ENCODE data around the gene NOD1.

NOD1 gene

DNA sequence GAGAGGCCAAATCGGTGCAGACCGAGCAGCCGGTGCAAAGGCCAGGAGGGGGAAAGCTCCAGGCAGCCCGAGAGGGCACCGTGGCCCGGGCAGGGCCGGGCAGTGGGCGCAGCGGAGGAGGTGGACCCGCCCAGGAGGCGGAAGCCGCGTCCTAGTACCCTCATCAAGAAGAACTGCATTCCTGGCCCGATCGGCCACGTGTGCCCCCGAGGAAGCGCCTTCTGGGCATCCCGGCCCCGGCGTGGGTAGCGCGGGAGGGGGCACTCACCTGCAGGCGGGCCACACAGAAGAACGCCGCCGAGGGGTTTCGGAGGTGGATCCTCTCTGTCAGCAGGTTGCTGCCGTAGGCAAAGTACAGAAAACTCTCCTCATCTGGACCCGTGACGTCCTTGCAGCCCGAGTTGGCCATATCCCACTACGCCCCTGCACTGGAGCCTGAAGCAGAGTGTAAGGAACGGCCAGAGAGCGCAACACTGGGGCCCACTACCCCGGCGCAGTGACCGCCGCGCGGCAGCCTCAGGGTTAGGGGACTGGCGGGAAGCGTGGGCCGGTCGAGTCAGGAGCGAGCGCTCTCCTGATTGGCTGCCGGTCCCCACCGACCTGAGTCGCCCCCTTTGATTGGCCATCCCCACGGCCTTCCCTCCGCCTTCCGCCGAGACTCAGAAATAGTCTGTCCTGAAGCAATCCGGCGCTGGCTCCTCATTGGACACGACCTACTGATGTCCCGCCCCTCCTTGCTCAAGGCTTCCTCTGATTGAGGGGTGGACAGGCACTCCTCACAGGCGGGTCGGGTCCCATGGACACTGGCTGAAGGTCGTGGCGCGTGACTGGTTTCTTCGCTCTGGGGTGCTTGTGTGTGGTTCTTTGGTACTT is 26.0 kb upstream of the NOD1 start, which contains the start of gene GGCT:
Gene GGCT (minus strand): TSS at position 529 of the 873 bp plus-strand sequence. CDS start 120 bp downstream, at position 409.
- no peaks in the 10 kb centered on the region for H3K4me1 ChIP-seq
- H2AFZ ChIP-seq = peak within 1 kb of the TSS; percentile 95
- H3K9me3 ChIP-seq (ENCODE audit: control insufficient read depth, low read length) = no peaks in the 10 kb centered on the region
- peak within 1 kb of the TSS; percentile 83 for H3K4me3 ChIP-seq (ENCODE audit: low read depth, low read length)
- H3K79me2 ChIP-seq = peaks cover 4% of the 10 kb centered on the region
- H3K4me2 ChIP-seq (ENCODE audit: low read length) = peak within 1 kb of the TSS; percentile 80
- H3K36me3 ChIP-seq (ENCODE audit: control insufficient read depth, insufficient read depth, low read length) = no peaks in the 10 kb centered on the region
- TF ChIP-seq, protein P1, sequence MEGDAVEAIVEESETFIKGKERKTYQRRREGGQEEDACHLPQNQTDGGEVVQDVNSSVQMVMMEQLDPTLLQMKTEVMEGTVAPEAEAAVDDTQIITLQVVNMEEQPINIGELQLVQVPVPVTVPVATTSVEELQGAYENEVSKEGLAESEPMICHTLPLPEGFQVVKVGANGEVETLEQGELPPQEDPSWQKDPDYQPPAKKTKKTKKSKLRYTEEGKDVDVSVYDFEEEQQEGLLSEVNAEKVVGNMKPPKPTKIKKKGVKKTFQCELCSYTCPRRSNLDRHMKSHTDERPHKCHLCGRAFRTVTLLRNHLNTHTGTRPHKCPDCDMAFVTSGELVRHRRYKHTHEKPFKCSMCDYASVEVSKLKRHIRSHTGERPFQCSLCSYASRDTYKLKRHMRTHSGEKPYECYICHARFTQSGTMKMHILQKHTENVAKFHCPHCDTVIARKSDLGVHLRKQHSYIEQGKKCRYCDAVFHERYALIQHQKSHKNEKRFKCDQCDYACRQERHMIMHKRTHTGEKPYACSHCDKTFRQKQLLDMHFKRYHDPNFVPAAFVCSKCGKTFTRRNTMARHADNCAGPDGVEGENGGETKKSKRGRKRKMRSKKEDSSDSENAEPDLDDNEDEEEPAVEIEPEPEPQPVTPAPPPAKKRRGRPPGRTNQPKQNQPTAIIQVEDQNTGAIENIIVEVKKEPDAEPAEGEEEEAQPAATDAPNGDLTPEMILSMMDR (IDR thresholded peaks at IDR 0.05) = no peak
- peak within 1 kb of the TSS; percentile 78 for H3K9ac ChIP-seq
- H3K27ac ChIP-seq = peak within 1 kb of the TSS; percentile 91
- no peaks in the 10 kb centered on the region for H3K27me3 ChIP-seq (ENCODE audit: control insufficient read depth, insufficient read depth, low read length)

DNA sequence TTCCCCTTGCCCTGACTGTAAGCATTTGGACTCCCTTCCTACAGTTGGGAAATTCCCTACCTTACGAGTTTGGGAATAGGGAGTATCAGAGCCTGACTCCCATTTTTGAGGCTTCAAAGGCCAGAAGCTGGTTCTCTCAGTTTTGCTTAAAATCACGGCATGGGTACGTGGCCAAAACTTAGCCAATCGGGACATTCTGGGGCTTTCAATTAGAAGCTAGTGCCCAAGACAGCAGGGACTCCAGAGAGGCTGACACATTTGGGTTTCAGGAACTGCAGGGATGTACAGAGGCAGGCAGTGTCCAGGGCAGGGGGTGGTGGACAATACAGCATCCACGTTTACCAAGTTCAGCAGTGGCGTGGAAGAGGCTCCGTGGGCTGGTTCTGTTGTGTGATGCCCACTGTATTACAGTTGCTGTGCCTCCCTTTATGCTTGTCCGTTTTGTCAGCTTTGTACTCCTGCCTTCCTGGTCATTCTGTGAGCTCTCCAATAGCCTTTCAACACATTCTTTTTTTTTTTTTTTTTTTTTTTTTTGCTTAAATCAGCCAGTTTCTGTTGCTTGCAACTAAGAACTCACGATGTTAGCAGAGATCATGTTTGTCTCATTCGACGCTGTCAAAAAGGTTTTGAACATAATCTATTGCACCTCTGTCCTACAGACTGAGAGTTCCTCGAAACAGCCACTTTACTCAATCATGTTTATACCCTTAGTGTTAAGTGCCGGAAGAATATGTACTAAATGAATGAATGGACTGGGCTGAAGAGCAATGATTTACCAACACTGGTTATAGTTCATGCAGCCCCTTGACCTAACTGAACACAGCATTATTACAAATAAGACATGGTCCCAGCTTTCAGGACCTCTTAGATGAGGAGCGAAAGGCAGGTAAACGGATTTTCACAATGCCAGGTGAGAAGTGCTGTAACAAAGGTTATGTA is 25.0 kb upstream of the NOD1 start:
- no peaks in the 10 kb centered on the region for H3K4me1 ChIP-seq
- no peak overlapping the region for H3K9ac ChIP-seq
- H3K4me3 ChIP-seq (ENCODE audit: low read depth, low read length) = peak overlapping the region; percentile 83
- TF ChIP-seq, protein P1 (IDR thresholded peaks at IDR 0.05) = no peak
- H3K9me3 ChIP-seq (ENCODE audit: control insufficient read depth, low read length) = no peaks in the 10 kb centered on the region
- peak overlapping the region; percentile 82 for H2AFZ ChIP-seq
- peak overlapping the region; percentile 80 for H3K4me2 ChIP-seq (ENCODE audit: low read length)
- no peaks in the 10 kb centered on the region for H3K27me3 ChIP-seq (ENCODE audit: control insufficient read depth, insufficient read depth, low read length)
- peak overlapping the region; percentile 91 for H3K27ac ChIP-seq
- H3K79me2 ChIP-seq = peaks cover 9% of the 10 kb centered on the region
- no peaks in the 10 kb centered on the region for H3K36me3 ChIP-seq (ENCODE audit: control insufficient read depth, insufficient read depth, low read length)

DNA sequence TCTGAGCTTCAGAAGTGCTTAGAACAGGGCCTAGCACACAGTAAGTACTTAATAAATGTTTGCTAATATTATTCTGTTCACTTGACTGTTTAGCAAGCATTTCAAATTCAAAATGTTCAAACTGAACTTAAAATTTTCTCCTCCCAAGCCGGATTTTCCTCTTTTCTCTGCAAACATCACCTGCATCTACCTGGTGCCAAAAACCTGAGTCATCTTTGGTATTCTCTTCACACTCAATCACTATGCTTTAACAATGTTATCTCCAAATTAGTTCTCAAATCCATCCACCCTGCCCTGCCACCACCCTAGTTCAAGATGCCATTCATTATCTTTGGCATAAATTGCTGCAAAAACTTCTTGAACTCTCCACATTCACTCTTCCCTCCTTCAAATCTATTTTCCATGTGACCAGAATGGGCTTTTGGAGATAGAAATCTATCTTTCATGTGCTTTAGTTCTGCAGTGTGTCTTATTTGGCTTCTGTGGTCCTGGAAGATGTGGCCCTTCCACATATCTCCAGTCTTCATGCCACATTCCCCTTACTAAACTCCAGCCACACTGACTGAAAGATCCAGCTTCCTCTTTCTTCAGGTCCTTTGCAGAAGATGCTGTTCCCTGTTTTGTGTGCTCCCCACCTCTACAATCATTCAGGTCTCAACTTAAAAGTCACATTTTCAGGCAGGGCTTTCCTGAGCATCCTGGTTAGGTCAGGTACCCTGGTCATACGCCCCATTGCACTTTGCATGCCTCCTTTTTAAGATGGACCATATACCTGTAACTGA is 24.1 kb upstream of the NOD1 start:
- H3K9ac ChIP-seq = no peak overlapping the region
- TF ChIP-seq, protein P1 (IDR thresholded peaks at IDR 0.05) = no peak

DNA sequence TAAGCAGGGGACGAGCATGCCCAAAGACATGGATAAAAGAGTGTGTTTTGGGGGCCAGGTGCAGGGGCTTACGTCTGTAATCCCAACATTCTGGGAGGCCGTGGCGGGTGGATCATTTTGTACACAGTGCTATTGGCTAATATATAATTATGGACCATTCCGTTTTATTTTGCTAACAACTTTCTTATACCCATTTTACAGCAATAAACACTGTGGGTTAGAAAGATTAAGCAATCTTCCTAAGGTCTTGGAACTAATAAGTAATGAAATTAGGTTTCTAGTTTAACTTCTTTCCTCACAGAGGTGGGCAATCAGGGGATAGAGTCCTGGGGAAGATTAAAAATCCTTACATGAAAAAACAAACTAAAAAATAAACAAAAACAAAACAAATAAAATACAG is 22.7 kb upstream of the NOD1 start:
- Histone ChIP-seq H3K4me1 (no peaks in the 10 kb centered on the region), H3K79me2 (peaks cover 9% of the 10 kb centered on the region), H3K9me3 (ENCODE audit: control insufficient read depth, low read length) (no peaks in the 10 kb centered on the region), H3K4me2 (ENCODE audit: low read length) (no peak overlapping the region), H3K27ac (no peak overlapping the region), H3K9ac (no peak overlapping the region), H2AFZ (no peak overlapping the region), H3K36me3 (ENCODE audit: control insufficient read depth, insufficient read depth, low read length) (no peaks in the 10 kb centered on the region), H3K27me3 (ENCODE audit: control insufficient read depth, insufficient read depth, low read length) (no peaks in the 10 kb centered on the region), H3K4me3 (ENCODE audit: low read depth, low read length) (no peak overlapping the region)
- TF ChIP-seq, protein P1 (IDR thresholded peaks at IDR 0.05) = no peak

More for the DNA sequence above, 24.1 kb upstream of the NOD1 start:
- no peak overlapping the region for H3K4me3 ChIP-seq (ENCODE audit: low read depth, low read length)
- H3K9me3 ChIP-seq (ENCODE audit: control insufficient read depth, low read length) = no peaks in the 10 kb centered on the region
- no peak overlapping the region for H3K27ac ChIP-seq
- H3K36me3 ChIP-seq (ENCODE audit: control insufficient read depth, insufficient read depth, low read length) = no peaks in the 10 kb centered on the region
- H2AFZ ChIP-seq = no peak overlapping the region
- H3K4me2 ChIP-seq (ENCODE audit: low read length) = no peak overlapping the region
- no peaks in the 10 kb centered on the region for H3K4me1 ChIP-seq
- peaks cover 9% of the 10 kb centered on the region for H3K79me2 ChIP-seq
- no peaks in the 10 kb centered on the region for H3K27me3 ChIP-seq (ENCODE audit: control insufficient read depth, insufficient read depth, low read length)

All from parathyroid adenoma (tissue), 2 donors.